ENCODE data around the gene SRXN1.

DNA sequence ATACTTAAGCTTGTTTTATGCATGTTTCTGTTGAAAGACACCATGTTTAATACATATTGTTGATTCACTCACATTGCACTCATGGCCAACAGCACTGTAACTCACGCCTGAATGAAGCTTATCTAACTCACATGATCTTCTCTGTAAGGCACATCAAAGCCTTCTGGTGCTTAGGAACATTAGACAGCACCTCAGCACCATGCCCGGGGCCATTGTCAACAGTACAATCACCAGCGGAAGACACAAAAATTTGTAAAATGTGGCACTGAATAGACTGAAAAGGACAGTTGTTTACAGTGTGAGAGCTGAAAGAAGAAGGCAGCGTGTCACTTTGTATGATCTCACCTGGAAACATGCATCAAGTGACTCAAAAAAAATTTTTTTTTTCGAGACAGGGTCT lies 34.0 kb downstream of the SRXN1 start:
- TF ChIP-seq REST (IDR thresholded peaks at IDR 0.05; ENCODE audit: insufficient read depth in 1 of 2, low read depth in 2 of 2, low read length in 2 of 2) (no peak), POLR2AphosphoS5 (IDR thresholded peaks at IDR 0.05; ENCODE audit: low read depth, low read length) (no peak), TAF1 (IDR thresholded peaks at IDR 0.05; ENCODE audit: borderline replicate concordance, insufficient read depth, low read length) (no peak), FOXP2 (optimal IDR thresholded peaks at IDR 0.05; ENCODE audit: borderline replicate concordance, extremely low read depth, extremely low read length, insufficient read depth) (no peak)
